T-helper 1 cell treated with Interleukin-12 subunit alpha and Interleukin-12 subunit beta and Interleukin-4 antibody, amounts not matched to agents 30 μg/mL and 1 μg/mL, for 36 hours (primary cell): Measurements from ENCODE around the gene LRP1.
A peak's percentile ranks its signal among the peaks of the same experiment; 100 is the strongest.

Experiments
- H3K27ac Mint-ChIP-seq: one replicate; pipeline ENCODE4 v1.8.0; 2021; ENCODE audit warnings: mild to moderate bottlenecking, mixed read lengths
- H3K27me3 Mint-ChIP-seq: one replicate; pipeline ENCODE4 v1.8.0; 2021; ENCODE audit warnings: low read depth, mixed read lengths
- H3K36me3 Mint-ChIP-seq: one replicate; pipeline ENCODE4 v1.8.0; 2021; ENCODE audit warnings: low read depth, mixed read lengths
- H3K4me1 Mint-ChIP-seq: one replicate; pipeline ENCODE4 v1.8.0; 2021; ENCODE audit warnings: low read depth, mixed read lengths
- H3K4me3 Mint-ChIP-seq: one replicate; pipeline ENCODE4 v1.8.0; 2021; ENCODE audit warnings: mild to moderate bottlenecking, moderate library complexity, mixed read lengths
- H3K9me3 Mint-ChIP-seq: one replicate; pipeline ENCODE4 v1.8.0; 2021; ENCODE audit warnings: mixed read lengths

Gene LRP1

DNA sequence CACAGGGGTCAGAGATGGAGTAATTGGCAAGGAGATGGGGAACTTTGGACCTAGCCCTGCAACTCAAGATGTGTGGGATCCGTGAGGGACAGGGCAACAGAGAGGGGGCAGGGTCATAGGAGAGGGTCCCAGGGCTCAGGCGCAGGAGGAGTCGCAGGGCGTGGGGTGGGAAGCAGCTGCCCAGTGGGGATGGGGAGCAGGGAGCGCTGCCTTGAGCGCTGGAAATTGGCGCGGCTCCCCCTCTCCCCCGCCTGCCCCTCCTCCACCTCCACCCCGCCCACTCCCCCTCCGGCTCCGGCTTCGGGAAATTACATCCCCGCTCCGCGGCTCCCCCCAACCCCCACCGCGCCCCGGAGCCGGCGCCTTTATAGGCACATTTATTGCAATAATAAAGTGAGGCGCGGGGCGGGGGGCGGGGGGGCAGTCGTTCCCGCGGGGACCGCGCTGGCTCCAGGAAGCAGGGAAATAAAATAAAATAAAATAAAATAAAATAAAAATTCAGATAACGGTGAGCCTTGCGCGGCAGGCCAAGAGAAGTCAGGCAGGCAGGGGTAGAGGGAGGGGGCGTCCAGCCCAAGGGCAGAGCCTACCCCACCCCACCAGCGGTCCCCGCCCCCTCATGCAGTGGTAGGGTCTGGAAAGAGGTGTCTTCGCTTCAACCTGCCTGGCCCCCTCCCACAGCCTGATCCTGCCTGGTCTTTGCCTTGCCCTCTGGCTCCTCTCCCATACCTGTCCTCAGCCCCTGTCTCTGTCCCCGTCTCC lies 91.9 kb downstream of the LRP1 start:
- Mint-ChIP-seq H3K36me3 (peaks cover 2% of the 10 kb centered on the region), H3K27me3 (peaks cover 86% of the 10 kb centered on the region), H3K27ac (no peak overlapping the region), H3K9me3 (no peaks in the 10 kb centered on the region), H3K4me3 (no peak overlapping the region), H3K4me1 (peaks cover 34% of the 10 kb centered on the region)

DNA sequence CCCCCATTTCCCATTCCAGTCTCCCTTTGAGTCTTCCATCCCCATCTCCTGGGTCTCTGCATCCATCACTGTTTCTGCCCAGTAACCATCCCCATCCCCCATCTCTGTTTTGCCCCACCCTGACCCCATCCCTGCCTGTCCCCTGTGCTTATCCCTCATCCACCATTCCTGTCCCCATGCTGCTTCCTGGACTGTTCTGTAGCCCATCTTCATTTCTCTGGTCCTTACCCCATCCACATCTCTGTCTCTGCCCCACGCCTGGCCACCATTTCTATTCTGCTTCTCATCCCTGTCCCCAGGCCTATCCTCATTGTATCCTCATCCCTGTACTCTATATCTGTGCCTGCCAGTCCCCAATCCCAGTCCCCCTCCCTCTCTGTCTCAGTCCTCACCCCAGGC lies 92.5 kb downstream of the LRP1 start:
- Mint-ChIP-seq H3K27ac (no peak overlapping the region), H3K4me1 (peaks cover 31% of the 10 kb centered on the region), H3K36me3 (peaks cover 2% of the 10 kb centered on the region), H3K4me3 (no peak overlapping the region), H3K27me3 (peaks cover 85% of the 10 kb centered on the region), H3K9me3 (no peaks in the 10 kb centered on the region)

- H3K4me3 Mint-ChIP-seq, result no peak overlapping the region
- peaks cover 88% of the 10 kb centered on the region for H3K27me3 Mint-ChIP-seq
- peaks cover 2% of the 10 kb centered on the region for H3K36me3 Mint-ChIP-seq
- H3K9me3 Mint-ChIP-seq, result no peaks in the 10 kb centered on the region
- no peak overlapping the region for H3K27ac Mint-ChIP-seq
- H3K4me1 Mint-ChIP-seq, result peaks cover 31% of the 10 kb centered on the region
Observed at GRCh38 chr12:57221169-57221917, 93.1 kb downstream of the LRP1 start.

GRCh38 chr12:57222286-57223190 lies 94.3 kb downstream of the LRP1 start:
- H3K36me3 Mint-ChIP-seq, result peaks cover 2% of the 10 kb centered on the region
- H3K27ac Mint-ChIP-seq, result no peak overlapping the region
- H3K9me3 Mint-ChIP-seq, result no peaks in the 10 kb centered on the region
- peaks cover 35% of the 10 kb centered on the region for H3K4me1 Mint-ChIP-seq
- peaks cover 92% of the 10 kb centered on the region for H3K27me3 Mint-ChIP-seq
- H3K4me3 Mint-ChIP-seq, result no peak overlapping the region

DNA sequence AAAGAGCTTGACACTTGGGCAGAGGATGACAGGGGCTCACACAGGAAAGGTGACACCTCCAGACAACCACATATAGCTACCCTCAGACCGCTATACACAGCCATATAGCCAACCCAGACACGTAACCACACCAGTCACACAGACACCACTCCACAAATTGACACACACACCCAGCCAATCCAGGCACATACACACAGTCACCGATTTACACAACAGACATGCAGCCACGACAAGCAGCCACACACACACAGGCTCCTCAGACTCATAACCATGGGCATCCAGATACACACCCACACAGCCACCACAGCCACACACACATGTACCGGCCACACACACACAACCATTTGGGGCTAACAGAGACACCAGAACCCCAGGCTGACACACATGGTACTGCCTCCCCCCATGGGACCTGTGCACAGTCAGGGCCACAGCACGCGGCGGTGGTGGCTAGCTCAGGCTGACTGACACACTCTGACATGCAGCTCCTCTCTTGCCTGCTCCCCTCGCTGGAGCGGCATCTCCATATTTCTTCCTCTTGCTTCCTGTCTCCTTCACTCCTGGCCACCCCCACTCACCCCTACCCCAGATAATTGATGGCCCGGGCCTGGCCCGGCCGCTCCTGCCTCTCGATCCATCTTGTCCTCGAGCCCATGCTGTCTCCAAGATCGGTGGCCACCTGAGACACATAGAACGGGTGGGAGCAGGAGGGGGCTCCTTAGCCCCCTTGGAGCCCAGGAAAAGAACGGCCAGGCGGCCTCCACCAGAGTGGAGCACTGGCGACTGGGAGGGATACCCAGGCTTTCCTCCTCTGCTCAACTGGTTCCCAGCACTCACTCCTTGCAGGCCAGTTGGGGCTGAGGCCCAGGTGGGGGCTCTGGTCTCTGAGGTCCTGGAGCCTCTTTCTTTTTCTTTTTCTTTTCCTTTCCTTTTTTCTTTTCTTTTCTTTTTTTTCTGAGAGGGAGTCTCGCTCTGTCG lies 95.2 kb downstream of the LRP1 start:
- no peak overlapping the region for H3K4me3 Mint-ChIP-seq

DNA sequence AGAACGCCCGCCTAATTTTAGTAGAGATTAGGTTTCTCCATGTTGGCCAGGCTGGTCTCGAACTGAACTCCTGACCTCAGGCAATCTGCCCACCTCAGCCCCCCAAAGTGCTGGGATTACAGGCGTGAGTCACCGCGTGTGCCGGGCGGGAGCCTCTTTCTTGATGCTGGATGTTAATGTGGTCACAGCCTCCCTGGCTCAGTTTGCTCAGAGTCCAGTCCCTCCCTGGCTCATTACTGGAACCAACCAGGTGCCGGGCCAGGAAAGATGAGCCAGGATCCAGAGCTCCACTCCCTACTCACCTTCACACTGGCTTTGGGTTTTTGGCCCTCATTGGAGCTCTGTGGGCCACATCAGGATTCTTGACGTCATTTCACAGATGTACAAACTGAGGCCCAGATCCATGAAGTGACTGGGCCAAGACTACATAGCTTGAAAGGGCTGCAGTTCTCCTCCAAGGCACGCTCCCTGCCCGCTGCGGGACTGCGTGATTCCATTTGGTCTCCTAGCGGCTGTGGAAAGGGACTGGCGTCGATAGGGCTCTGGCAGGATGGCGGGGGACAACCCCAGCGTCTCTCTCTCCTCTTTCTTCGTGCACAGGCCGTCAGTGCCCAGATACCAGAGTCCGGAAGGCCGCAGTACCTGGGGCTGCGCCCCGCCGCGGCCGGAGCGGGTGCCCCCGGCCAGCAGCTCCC lies 96.1 kb downstream of the LRP1 start:
- H3K4me1 Mint-ChIP-seq, result peaks cover 47% of the 10 kb centered on the region

More for the DNA sequence above, 95.2 kb downstream of the LRP1 start:
- Mint-ChIP-seq H3K36me3 (peaks cover 2% of the 10 kb centered on the region), H3K4me1 (peaks cover 39% of the 10 kb centered on the region), H3K27ac (no peak overlapping the region), H3K27me3 (peaks cover 86% of the 10 kb centered on the region), H3K9me3 (no peaks in the 10 kb centered on the region)

DNA sequence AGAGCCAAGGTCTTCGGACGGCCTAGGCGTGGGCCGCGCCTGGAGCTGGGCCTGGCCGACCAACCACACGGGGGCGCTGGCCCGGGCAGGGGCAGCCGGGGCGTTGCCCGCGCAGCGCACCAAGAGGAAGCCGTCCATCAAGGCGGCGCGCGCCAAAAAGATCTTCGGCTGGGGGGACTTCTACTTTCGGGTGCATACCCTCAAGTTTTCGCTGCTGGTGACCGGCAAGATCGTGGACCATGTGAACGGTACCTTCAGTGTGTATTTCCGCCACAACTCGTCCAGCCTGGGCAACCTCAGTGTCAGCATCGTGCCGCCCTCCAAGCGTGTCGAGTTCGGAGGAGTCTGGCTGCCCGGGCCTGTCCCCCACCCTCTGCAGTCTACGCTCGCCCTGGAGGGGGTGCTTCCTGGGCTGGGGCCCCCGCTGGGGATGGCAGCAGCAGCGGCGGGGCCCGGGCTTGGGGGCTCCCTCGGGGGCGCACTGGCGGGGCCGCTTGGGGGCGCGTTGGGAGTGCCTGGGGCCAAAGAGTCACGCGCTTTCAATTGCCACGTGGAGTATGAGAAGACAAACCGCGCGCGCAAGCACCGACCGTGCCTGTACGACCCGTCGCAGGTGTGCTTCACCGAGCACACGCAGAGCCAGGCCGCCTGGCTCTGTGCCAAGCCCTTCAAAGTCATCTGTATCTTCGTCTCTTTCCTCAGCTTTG lies 96.8 kb downstream of the LRP1 start:
- H3K4me1 Mint-ChIP-seq, result peaks cover 48% of the 10 kb centered on the region

More for the DNA sequence above, 96.1 kb downstream of the LRP1 start:
- H3K36me3 Mint-ChIP-seq, result peaks cover 4% of the 10 kb centered on the region
- peaks cover 76% of the 10 kb centered on the region for H3K27me3 Mint-ChIP-seq
- H3K4me3 Mint-ChIP-seq, result no peak overlapping the region
- H3K27ac Mint-ChIP-seq, result no peak overlapping the region
- no peaks in the 10 kb centered on the region for H3K9me3 Mint-ChIP-seq

DNA sequence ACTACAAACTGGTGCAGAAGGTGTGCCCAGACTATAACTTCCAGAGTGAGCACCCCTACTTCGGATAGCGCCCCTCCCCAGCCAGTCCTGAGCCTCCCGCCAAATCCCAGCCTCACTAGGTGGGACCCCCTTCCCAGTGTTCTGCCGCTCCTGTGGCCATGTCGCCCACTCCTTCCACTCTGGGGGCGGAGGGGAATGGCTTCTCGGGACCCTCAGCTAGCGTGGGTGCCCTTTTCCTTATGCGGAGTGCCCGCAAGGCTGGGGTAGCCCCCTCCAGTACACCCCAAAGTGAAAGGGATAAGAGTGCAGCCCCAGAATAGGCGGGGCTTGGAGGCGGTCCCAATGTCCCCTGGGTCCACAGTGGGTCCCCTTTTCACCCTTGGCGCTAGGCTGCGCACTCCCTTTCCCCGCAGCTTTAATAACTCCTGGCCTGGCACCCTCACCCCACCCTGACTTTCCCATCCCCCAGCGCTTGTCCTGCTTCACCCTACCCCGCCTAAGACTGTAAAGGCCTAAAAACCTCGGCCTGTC lies 97.5 kb downstream of the LRP1 start:
- peaks cover 16% of the 10 kb centered on the region for H3K36me3 Mint-ChIP-seq
- peak overlapping the region; percentile 28 for H3K4me3 Mint-ChIP-seq
- H3K27ac Mint-ChIP-seq, result peak overlapping the region; percentile 9
- peaks cover 67% of the 10 kb centered on the region for H3K27me3 Mint-ChIP-seq
- no peaks in the 10 kb centered on the region for H3K9me3 Mint-ChIP-seq
- peaks cover 52% of the 10 kb centered on the region for H3K4me1 Mint-ChIP-seq

More for the DNA sequence above, 96.8 kb downstream of the LRP1 start:
- H3K27me3 Mint-ChIP-seq, result peaks cover 71% of the 10 kb centered on the region
- peak overlapping the region; percentile 28 for H3K4me3 Mint-ChIP-seq
- H3K36me3 Mint-ChIP-seq, result peaks cover 10% of the 10 kb centered on the region
- H3K27ac Mint-ChIP-seq, result peak overlapping the region; percentile 9
- no peaks in the 10 kb centered on the region for H3K9me3 Mint-ChIP-seq

- H3K27ac Mint-ChIP-seq, result no peak overlapping the region
- H3K36me3 Mint-ChIP-seq, result peaks cover 17% of the 10 kb centered on the region
- H3K27me3 Mint-ChIP-seq, result peaks cover 57% of the 10 kb centered on the region
- H3K4me1 Mint-ChIP-seq, result peaks cover 52% of the 10 kb centered on the region
- H3K4me3 Mint-ChIP-seq, result peak overlapping the region; percentile 71
- H3K9me3 Mint-ChIP-seq, result no peaks in the 10 kb centered on the region
Observed at GRCh38 chr12:57226588-57227314, 98.5 kb downstream of the LRP1 start.

DNA sequence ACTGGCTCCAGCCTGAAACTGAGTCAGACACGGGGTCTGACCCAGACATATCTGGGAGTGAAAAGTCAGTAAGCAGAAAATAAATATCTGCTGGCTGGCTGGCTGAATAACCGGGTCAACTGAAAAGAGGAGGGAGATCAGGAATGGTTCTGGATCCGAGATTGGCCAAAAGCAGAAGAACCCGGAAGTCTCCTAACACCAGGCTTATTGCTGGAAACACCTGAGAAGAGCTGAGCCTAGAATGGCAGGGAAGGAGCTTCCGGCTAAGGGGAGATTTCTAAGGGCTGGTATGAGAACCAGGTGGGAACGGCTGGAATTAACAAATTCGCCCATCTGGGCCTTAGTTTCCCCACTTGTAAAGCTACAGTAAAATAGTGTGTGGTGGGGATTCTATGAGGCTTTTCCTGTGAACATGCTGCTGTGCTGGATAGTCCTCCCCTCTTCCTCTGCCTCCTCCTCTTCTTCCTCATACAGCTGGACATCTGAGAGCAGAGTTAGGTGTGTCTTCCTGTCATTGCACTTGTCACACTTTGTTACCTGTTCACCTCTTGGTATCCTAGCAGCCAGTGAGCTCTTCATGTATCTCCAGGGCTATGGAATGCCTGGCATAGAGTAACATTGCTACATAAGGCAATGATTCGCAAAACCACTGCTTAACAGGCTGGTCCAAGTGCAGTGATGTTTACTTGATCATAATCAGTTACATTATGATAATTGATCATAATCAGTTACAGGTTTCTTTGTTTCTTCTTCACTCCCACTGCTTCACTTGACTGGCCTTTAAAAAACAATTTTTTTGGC lies 99.2 kb downstream of the LRP1 start:
- peaks cover 49% of the 10 kb centered on the region for H3K27me3 Mint-ChIP-seq
- no peaks in the 10 kb centered on the region for H3K9me3 Mint-ChIP-seq
- H3K36me3 Mint-ChIP-seq, result peaks cover 18% of the 10 kb centered on the region
- H3K27ac Mint-ChIP-seq, result peak overlapping the region; percentile 4
- peaks cover 52% of the 10 kb centered on the region for H3K4me1 Mint-ChIP-seq
- no peak overlapping the region for H3K4me3 Mint-ChIP-seq

DNA sequence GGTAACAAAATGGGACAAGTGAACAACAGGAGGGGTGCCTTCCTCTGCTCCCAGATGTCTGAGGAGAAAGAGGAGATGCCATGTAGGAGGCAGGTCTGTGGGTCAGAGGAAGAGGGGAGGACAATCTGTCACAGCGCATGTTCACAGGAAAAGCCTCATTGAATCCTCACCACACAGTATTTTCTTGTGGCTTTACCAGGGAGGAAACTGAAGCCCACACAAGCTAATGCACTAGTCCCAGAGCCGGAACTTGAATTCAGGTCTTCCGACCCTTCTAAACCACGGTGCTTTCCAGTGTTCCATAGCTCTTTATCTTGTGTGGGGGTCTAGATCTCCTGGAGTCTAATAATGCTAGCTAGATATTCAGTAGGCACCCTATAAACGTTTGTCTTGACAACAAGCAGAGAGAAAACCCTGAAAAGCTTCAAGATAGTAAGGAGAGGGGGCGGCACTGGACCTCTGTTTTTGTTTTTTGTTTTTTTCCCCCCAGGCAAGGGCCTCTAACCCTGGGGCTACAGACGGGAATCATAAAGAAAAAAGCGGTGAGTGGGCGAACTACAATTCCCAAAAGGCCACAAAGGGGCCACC lies 100.9 kb downstream of the LRP1 start:
- H3K27ac Mint-ChIP-seq, result peak overlapping the region; percentile 95
- H3K36me3 Mint-ChIP-seq, result peaks cover 33% of the 10 kb centered on the region
- H3K9me3 Mint-ChIP-seq, result no peaks in the 10 kb centered on the region
- peak overlapping the region; percentile 99 for H3K4me3 Mint-ChIP-seq
- peaks cover 45% of the 10 kb centered on the region for H3K4me1 Mint-ChIP-seq
- peaks cover 33% of the 10 kb centered on the region for H3K27me3 Mint-ChIP-seq
